ENCODE data around the gene SORCS2. TPM values are rescaled to one million over a fixed set of nuclear protein-coding genes. Genes with fewer than 3 reads are reported as not detected.

SORCS2 gene
- polyA plus RNA-seq, 1 of the 3 experiments (the other 2 are of a cell fraction) = 1.6 TPM

- no peak for TF ChIP-seq CHD2 (IDR thresholded peaks at IDR 0.05; ENCODE audit: low read length, partially characterized antibody)
- no peak for TF ChIP-seq RFX5 (IDR thresholded peaks at IDR 0.05; ENCODE audit: low read length)
- TF ChIP-seq FOXM1 (IDR thresholded peaks at IDR 0.05; ENCODE audit: low read depth) = no peak
- TF ChIP-seq IRF3 (IDR thresholded peaks at IDR 0.05; ENCODE audit: low read depth, low read length) = no peak
- Histone ChIP-seq H4K20me1 (ENCODE audit: insufficient read depth) (no peaks in the 10 kb centered on the region), H3K27ac (ENCODE audit: low read depth in 2 of 2, low read length in 1 of 2) (no peak overlapping the region), H3K4me1 (ENCODE audit: control insufficient read depth in 1 of 2, insufficient read depth in 2 of 2, low read depth in 1 of 2, low read length in 1 of 2) (no peaks in the 10 kb centered on the region), H3F3A (replicated peaks; ENCODE audit: insufficient read depth) (no peaks in the 10 kb centered on the region), H2AFZ (ENCODE audit: low read depth) (no peak overlapping the region), H3K9ac (no peak overlapping the region), H3K4me2 (no peak overlapping the region), H3K27me3 (ENCODE audit: insufficient read depth) (no peaks in the 10 kb centered on the region), H3K79me2 (ENCODE audit: insufficient read depth) (no peaks in the 10 kb centered on the region), H3K4me3 (ENCODE audit: low read depth in 2 of 2, low read length in 1 of 2) (no peak overlapping the region), H3K36me3 (replicated peaks in 1 of 2; ENCODE audit: control insufficient read depth in 1 of 2, insufficient read depth in 2 of 2, low read length in 1 of 2) (no peaks in the 10 kb centered on the region), H3K9me2 (no peaks in the 10 kb centered on the region), H3K9me3 (0 out of 2 replicates have a peak, but pooled peaks cover 6% of the 10 kb centered on the region)
- 17% methylated on average over 1 of the region's 4 CpGs for WGBS (ENCODE audit: low lambda C conversion rate)
- CTCF ChIA-PET = interaction anchor here (1.3 kb wide), 1 partner anchor 164 kb away, joined by 3 read pairs; no protein-coding TSS in a partner anchor
- no peak for DNase-seq
- POLR2A ChIA-PET = no interaction called here
These were observed 122.9 kb downstream of the SORCS2 start for GRCh38 chr4:7315286-7315685.

- ChIA-PET CTCF (interaction anchor here (1.3 kb wide), 1 partner anchor 164 kb away, joined by 3 read pairs; no protein-coding TSS in a partner anchor), POLR2A (no interaction called here)
- TF ChIP-seq MXI1 (IDR thresholded peaks at IDR 0.05; ENCODE audit: low read depth, low read length) (no peak), RAD21 (IDR thresholded peaks at IDR 0.05; ENCODE audit: low read length) (no peak), GABPA (IDR thresholded peaks at IDR 0.05; ENCODE audit: low read depth) (no peak), USF1 (IDR thresholded peaks at IDR 0.05; ENCODE audit: borderline replicate concordance, low read depth) (no peak), MEF2A (IDR thresholded peaks at IDR 0.05; ENCODE audit: borderline replicate concordance, low read depth) (no peak), TEAD4 (IDR thresholded peaks at IDR 0.05; ENCODE audit: borderline replicate concordance, insufficient read depth) (no peak), NRF1 (IDR thresholded peaks at IDR 0.05; ENCODE audit: low read depth, low read length) (no peak), YY1 (IDR thresholded peaks at IDR 0.05; ENCODE audit: low read depth) (no peak), EZH2phosphoT487 (IDR thresholded peaks at IDR 0.05; ENCODE audit: borderline replicate concordance, low read depth) (no peak), JUND (IDR thresholded peaks at IDR 0.05) (no peak)
- no peak overlapping the region for H2AFZ ChIP-seq (ENCODE audit: low read depth)
- 25% methylated on average over 1 of the region's 1 CpG for WGBS (ENCODE audit: low lambda C conversion rate)
- H3K79me2 ChIP-seq (ENCODE audit: insufficient read depth) = no peaks in the 10 kb centered on the region
- H3K27me3 ChIP-seq (ENCODE audit: insufficient read depth) = no peaks in the 10 kb centered on the region
- H3K9me3 ChIP-seq = 0 out of 2 replicates have a peak, but pooled peaks cover 6% of the 10 kb centered on the region
- no peak overlapping the region for H3K4me2 ChIP-seq
- H4K20me1 ChIP-seq (ENCODE audit: insufficient read depth) = no peaks in the 10 kb centered on the region
- no peak overlapping the region for H3K9ac ChIP-seq
- H3K27ac ChIP-seq (ENCODE audit: low read depth in 2 of 2, low read length in 1 of 2) = no peak overlapping the region
- H3F3A ChIP-seq (replicated peaks; ENCODE audit: insufficient read depth) = no peaks in the 10 kb centered on the region
- H3K4me3 ChIP-seq (ENCODE audit: low read depth in 2 of 2, low read length in 1 of 2) = no peak overlapping the region
- H3K4me1 ChIP-seq (ENCODE audit: control insufficient read depth in 1 of 2, insufficient read depth in 2 of 2, low read depth in 1 of 2, low read length in 1 of 2) = no peaks in the 10 kb centered on the region
- DNase-seq = no peak
- H3K9me2 ChIP-seq = no peaks in the 10 kb centered on the region
- no peaks in the 10 kb centered on the region for H3K36me3 ChIP-seq (replicated peaks in 1 of 2; ENCODE audit: control insufficient read depth in 1 of 2, insufficient read depth in 2 of 2, low read length in 1 of 2)
These were observed 123.6 kb downstream of the SORCS2 start for GRCh38 chr4:7315935-7316334.

Data from SK-N-SH (cell line).